ENCODE data around the gene SNRPA1.

The SNRPA1 gene

DNA sequence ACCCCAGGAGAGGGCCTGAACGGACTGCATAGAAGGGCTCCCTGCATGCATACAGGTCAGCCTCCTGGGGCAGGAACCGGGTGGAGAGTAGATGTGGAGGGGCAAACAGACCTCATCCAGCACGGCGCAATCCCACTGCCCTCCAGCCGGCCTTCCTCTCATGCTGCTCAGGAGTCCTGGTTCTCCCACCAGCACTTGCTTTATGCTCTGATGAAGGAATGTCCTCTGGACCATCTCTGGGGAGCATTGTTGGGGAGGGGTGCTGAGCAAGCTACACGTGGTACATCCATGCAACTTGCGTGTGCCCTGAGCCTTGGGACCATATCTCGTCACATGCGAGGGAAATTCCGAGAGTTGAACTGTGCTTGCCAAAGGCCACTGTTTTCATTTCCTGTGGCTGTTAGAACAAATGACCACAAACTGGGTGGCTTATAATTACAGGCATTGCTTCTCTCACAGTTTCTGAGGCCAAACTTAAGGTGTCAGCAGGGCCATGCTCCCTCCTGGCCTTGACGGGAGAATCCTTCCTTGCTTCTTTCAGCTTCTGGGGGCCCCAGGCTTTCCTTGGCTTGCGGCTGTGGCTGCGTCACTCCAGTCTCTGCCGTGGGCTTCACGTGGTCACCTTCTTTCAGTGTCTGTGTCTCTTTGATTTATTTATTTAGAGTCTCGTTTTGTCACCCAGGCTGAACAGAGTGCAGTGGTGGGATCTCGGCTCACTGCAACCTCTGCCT lies 30.0 kb downstream of the SNRPA1 start:
- H3K4me3 ChIP-seq (ENCODE audit: low read depth, low read length) = no peak overlapping the region
- no peak for DNase-seq (ENCODE audit: low read depth, low spot score)
- no peak for TF ChIP-seq CTCF (IDR thresholded peaks at IDR 0.05; ENCODE audit: low read depth, low read length)
- in situ Hi-C loops (cut with HindIII; ENCODE audit: low sequenced_read_pairs) = no loop called here

GRCh38 chr15:101264011-101264410 lies 31.0 kb downstream of the SNRPA1 start:
- in situ Hi-C loops (cut with HindIII; ENCODE audit: low sequenced_read_pairs) = no loop called here
- no peak for DNase-seq (ENCODE audit: low read depth, low spot score)
- no peak for TF ChIP-seq CTCF (IDR thresholded peaks at IDR 0.05; ENCODE audit: low read depth, low read length)
- H3K4me3 ChIP-seq (ENCODE audit: low read depth, low read length) = no peak overlapping the region

- in situ Hi-C loops (cut with HindIII; ENCODE audit: low sequenced_read_pairs) = no loop called here
- TF ChIP-seq CTCF (IDR thresholded peaks at IDR 0.05; ENCODE audit: low read depth, low read length) = no peak
- no peak overlapping the region for H3K4me3 ChIP-seq (ENCODE audit: low read depth, low read length)
- DNase-seq (ENCODE audit: low read depth, low spot score) = no peak
Observed at GRCh38 chr15:101262551-101262950, 32.5 kb downstream of the SNRPA1 start.

DNA sequence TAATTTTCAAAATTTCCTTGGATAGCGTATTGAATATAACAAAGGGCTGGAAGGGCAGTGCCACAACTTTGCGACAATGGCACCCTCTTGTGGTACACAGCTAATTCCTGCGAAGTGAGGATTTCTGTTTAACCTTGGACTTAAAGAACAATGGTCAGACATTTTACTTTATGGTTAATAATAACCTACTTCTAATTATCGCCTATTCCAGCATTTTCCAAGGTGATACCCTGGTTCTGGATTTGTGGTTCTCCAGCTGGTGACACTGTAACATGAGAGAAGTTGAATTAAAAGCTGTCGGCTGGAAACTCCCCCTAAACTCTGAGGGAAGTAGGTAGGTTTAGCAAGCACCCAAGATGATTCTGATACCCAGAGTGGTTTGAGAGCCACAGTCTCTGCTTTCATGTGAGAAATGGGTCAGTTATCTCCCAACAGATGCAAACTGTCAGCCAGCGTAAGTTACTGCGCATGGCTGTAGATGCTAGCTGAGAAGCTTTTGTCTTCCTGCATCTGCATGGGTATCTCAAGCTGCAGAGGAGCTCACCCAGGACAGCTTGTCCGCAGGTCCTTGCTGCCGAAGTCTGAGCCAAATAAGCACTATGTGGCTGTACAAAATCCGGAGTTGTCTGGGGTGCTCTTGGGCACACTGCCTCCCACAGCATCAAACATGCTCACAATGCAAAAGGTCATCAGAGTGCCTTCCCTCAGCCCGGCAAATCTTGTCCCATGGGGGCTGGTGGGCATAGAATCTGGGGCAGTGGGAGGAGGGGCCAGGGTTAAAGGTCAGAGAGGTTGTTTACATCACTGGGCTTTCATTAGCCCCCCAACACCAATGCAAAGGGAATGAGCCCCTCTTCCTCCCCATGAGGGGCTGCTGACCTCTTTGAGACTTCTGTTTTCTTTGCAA lies 36.6 kb downstream of the SNRPA1 start:
- peak; percentile 80 for DNase-seq (ENCODE audit: low read depth, low spot score)
- TF ChIP-seq CTCF (IDR thresholded peaks at IDR 0.05; ENCODE audit: low read depth, low read length) = peak; percentile 75
- H3K4me3 ChIP-seq (ENCODE audit: low read depth, low read length) = no peak overlapping the region
- in situ Hi-C loops (cut with HindIII; ENCODE audit: low sequenced_read_pairs) = loop anchor here (10.0 kb wide), 1 partner anchor 134 kb away; no protein-coding TSS in a partner anchor

- TF ChIP-seq CTCF (IDR thresholded peaks at IDR 0.05; ENCODE audit: low read depth, low read length) = peak; percentile 32
- no peak for DNase-seq (ENCODE audit: low read depth, low spot score)
- in situ Hi-C loops (cut with HindIII; ENCODE audit: low sequenced_read_pairs) = loop anchor here (10.0 kb wide), 1 partner anchor 132 kb away; no protein-coding TSS in a partner anchor
- no peak overlapping the region for H3K4me3 ChIP-seq (ENCODE audit: low read depth, low read length)
Observed at GRCh38 chr15:101256757-101257156, 38.3 kb downstream of the SNRPA1 start.

DNA sequence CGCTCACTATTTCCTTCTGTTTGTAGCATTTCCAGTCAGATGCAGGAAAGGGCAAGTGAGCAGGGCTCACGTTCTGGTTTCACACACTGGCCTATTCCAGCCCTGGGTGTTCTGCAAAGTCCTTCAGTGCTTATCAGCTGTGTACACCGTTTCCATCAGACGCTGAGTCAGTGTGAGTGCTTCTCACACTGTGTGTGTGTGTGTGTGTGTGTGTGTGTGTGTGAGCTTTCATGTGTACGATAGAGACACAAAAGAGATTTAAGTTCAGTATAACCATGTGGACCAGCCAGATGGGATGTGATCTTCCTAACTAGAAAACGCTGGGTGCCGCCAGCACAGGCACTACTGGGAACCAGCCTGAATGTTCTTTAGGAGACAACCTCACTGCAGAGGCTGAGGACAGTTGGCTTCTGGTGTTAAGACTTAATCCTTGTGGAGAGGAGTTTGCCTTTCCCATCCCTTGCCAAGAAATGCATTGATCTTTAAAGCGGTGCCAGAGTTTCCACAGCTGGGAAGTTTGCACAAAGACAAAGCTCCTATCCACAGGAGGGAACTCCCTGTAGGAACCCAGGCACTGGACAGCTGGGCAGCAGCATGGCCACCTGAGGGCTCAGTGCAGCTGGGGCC lies 39.3 kb downstream of the SNRPA1 start:
- no peak for TF ChIP-seq CTCF (IDR thresholded peaks at IDR 0.05; ENCODE audit: low read depth, low read length)
- peak; percentile 76 for DNase-seq (ENCODE audit: low read depth, low spot score)
- in situ Hi-C loops (cut with HindIII; ENCODE audit: low sequenced_read_pairs) = loop anchor here (10.0 kb wide), 1 partner anchor 131 kb away; no protein-coding TSS in a partner anchor
- H3K4me3 ChIP-seq (ENCODE audit: low read depth, low read length) = no peak overlapping the region

Data from astrocyte of the spinal cord (primary cell).